ENCODE results near the gene HPSE2. TPM values are rescaled to one million over a fixed set of nuclear protein-coding genes. Genes with fewer than 3 reads are reported as not detected.

The HPSE2 gene
- total RNA-seq, 1 donor from 2014 or later = not detected

GRCh38 chr10:98430427-98430826, 805.2 kb downstream of the HPSE2 start:
- no peak overlapping the region for H3K4me3 ChIP-seq (ENCODE audit: low read depth, low read length)
- no peak for DNase-seq (ENCODE audit: low read depth)
- peaks cover 8% of the 10 kb centered on the region for H3K36me3 ChIP-seq (ENCODE audit: control insufficient read depth, insufficient read depth, low read length)
- no peak for TF ChIP-seq CTCF (IDR thresholded peaks at IDR 0.05; ENCODE audit: insufficient read depth, low read length, poor library complexity, severe bottlenecking)
- H3K27me3 ChIP-seq (ENCODE audit: control insufficient read depth, insufficient read depth, low read length) = no peaks in the 10 kb centered on the region

- peaks cover 6% of the 10 kb centered on the region for H3K36me3 ChIP-seq (ENCODE audit: control insufficient read depth, insufficient read depth, low read length)
- H3K4me3 ChIP-seq (ENCODE audit: low read depth, low read length) = no peak overlapping the region
- DNase-seq (ENCODE audit: low read depth) = no peak
- TF ChIP-seq CTCF (IDR thresholded peaks at IDR 0.05; ENCODE audit: insufficient read depth, low read length, poor library complexity, severe bottlenecking) = no peak
- H3K27me3 ChIP-seq (ENCODE audit: control insufficient read depth, insufficient read depth, low read length) = no peaks in the 10 kb centered on the region
These were observed 806.2 kb downstream of the HPSE2 start for GRCh38 chr10:98429320-98430072.

- no peaks in the 10 kb centered on the region for H3K27me3 ChIP-seq (ENCODE audit: control insufficient read depth, insufficient read depth, low read length)
- peaks cover 6% of the 10 kb centered on the region for H3K36me3 ChIP-seq (ENCODE audit: control insufficient read depth, insufficient read depth, low read length)
- H3K4me3 ChIP-seq (ENCODE audit: low read depth, low read length) = no peak overlapping the region
- no peak for DNase-seq (ENCODE audit: low read depth)
- no peak for TF ChIP-seq CTCF (IDR thresholded peaks at IDR 0.05; ENCODE audit: insufficient read depth, low read length, poor library complexity, severe bottlenecking)
These were observed 808.6 kb downstream of the HPSE2 start for GRCh38 chr10:98427011-98427515.

- no peak for DNase-seq (ENCODE audit: low read depth)
- Histone ChIP-seq H3K27me3 (ENCODE audit: control insufficient read depth, insufficient read depth, low read length) (no peaks in the 10 kb centered on the region), H3K4me3 (ENCODE audit: low read depth, low read length) (no peak overlapping the region), H3K36me3 (ENCODE audit: control insufficient read depth, insufficient read depth, low read length) (no peaks in the 10 kb centered on the region)
- TF ChIP-seq CTCF (IDR thresholded peaks at IDR 0.05; ENCODE audit: insufficient read depth, low read length, poor library complexity, severe bottlenecking) = peak; percentile 75
These were observed 809.9 kb downstream of the HPSE2 start for GRCh38 chr10:98425511-98426352.

- DNase-seq (ENCODE audit: low read depth) = no peak
- Histone ChIP-seq H3K27me3 (ENCODE audit: control insufficient read depth, insufficient read depth, low read length) (no peaks in the 10 kb centered on the region), H3K36me3 (ENCODE audit: control insufficient read depth, insufficient read depth, low read length) (no peaks in the 10 kb centered on the region), H3K4me3 (ENCODE audit: low read depth, low read length) (no peak overlapping the region)
- TF ChIP-seq CTCF (IDR thresholded peaks at IDR 0.05; ENCODE audit: insufficient read depth, low read length, poor library complexity, severe bottlenecking) = no peak
These were observed 811.1 kb downstream of the HPSE2 start for GRCh38 chr10:98424295-98425254.
